ENCODE measurements around the gene KCTD5.

DNA sequence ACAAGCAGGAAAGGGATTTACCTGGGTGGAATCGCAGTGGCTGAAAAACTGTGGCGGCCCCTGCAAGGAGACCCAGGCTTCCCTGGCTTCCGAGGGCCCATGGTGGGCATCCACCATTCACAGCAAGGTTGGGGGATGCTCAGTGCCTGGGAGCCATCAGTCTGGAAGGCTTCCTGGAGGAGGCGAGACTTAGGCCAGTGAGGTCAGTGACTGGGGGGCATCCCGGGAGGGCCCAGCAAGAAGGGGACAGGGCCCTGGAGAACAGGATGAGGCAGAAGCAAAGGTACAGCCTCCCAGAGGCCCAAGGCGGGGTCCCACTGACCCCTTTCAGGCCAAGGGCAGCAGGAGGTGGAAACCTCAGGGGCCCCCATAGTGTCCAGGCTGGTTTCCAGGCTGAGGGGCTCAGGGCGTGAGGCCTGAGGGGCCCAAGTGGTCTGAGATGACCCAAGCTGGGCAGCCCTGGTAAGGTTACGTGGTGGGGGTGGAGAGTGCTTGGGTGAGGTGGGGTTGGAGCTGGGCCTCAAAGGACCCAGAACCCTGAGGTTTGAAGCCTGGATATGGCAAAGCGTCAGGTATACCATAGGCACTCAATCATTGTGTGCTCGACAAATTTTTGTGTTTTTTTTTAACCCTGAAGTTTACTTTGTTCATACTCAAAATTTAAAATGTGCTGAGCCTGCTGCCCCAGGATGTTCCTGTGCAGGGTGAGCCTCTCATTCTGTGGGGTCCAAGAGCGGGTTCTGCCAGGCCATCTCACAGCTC lies 54.3 kb downstream of the KCTD5 start:
- TF ChIP-seq ELF4 (IDR thresholded peaks at IDR 0.05) = no peak
- TF ChIP-seq FOXM1 (IDR thresholded peaks at IDR 0.05; ENCODE audit: borderline replicate concordance) = no peak
- no peak for TF ChIP-seq SUZ12 (IDR thresholded peaks at IDR 0.05)
- no peak for TF ChIP-seq FOXK2 (IDR thresholded peaks at IDR 0.05)
- no peak for TF ChIP-seq ARNT (IDR thresholded peaks at IDR 0.05)
- no peak for TF ChIP-seq FOXA1 (IDR thresholded peaks at IDR 0.05)
- TF ChIP-seq, protein P1, sequence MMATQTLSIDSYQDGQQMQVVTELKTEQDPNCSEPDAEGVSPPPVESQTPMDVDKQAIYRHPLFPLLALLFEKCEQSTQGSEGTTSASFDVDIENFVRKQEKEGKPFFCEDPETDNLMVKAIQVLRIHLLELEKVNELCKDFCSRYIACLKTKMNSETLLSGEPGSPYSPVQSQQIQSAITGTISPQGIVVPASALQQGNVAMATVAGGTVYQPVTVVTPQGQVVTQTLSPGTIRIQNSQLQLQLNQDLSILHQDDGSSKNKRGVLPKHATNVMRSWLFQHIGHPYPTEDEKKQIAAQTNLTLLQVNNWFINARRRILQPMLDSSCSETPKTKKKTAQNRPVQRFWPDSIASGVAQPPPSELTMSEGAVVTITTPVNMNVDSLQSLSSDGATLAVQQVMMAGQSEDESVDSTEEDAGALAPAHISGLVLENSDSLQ (IDR thresholded peaks at IDR 0.05) = no peak
- no peak for TF ChIP-seq NFRKB (IDR thresholded peaks at IDR 0.05)
- TF ChIP-seq SP1 (IDR thresholded peaks at IDR 0.05) = no peak
- no peak for TF ChIP-seq TARDBP (IDR thresholded peaks at IDR 0.05)
